OCI-LY1 (cell line): ENCODE data around the gene CEBPZ.

Source experiments
- H2AFZ ChIP-seq: fragments of 200-600 bp; sonication (generic), shearing (Covaris generic); 2 replicates; pipeline ENCODE4 v1.6.0; 2014; ENCODE audit warnings: antibody characterized with exemption, mild to moderate bottlenecking, low read length
- H3F3A ChIP-seq: fragments of 200-600 bp; sonication (generic), shearing (Covaris generic); 2 replicates; pipeline ENCODE4 v1.6.0; 2014; ENCODE audit warnings: mild to moderate bottlenecking, antibody characterized with exemption, low read length, moderate library complexity; ENCODE audit not compliant: insufficient read depth
- H3K27ac ChIP-seq: fragments of 200-600 bp; sonication (generic); 2 replicates; pipeline ENCODE4 v1.5.1; 2014; ENCODE audit warnings: low read length, mixed run types, mild to moderate bottlenecking, low read depth; ENCODE audit not compliant: poor library complexity, severe bottlenecking
- H3K27me3 ChIP-seq: fragments of 200-600 bp; sonication (generic); 2 replicates; pipeline ENCODE4 v1.6.0; 2014; ENCODE audit warnings: antibody characterized with exemption, mild to moderate bottlenecking, low read length, moderate library complexity; ENCODE audit not compliant: insufficient read depth
- H3K36me3 ChIP-seq: fragments of 200-600 bp; sonication (generic); 2 replicates; pipeline ENCODE4 v1.6.1; 2014; ENCODE audit warnings: mild to moderate bottlenecking, antibody characterized with exemption, low read length, moderate library complexity, mixed read lengths; ENCODE audit not compliant: insufficient read depth
- H3K4me1 ChIP-seq: fragments of 200-600 bp; sonication (generic); 2 replicates; pipeline ENCODE4 v1.5.1; 2014; ENCODE audit warnings: mild to moderate bottlenecking, low read length, moderate library complexity; ENCODE audit not compliant: insufficient read depth, severe bottlenecking
- H3K4me2 ChIP-seq: fragments of 200-600 bp; sonication (generic), shearing (Covaris generic); 2 replicates; pipeline ENCODE4 v1.6.1; 2014; ENCODE audit warnings: low read length
- H3K4me3 ChIP-seq: fragments of 200-600 bp; sonication (generic); 2 replicates; pipeline ENCODE4 v1.5.1; 2014; ENCODE audit warnings: low read length, low read depth, mild to moderate bottlenecking, mixed read lengths; ENCODE audit not compliant: poor library complexity, severe bottlenecking
- H3K79me2 ChIP-seq: fragments of 200-600 bp; shearing (Covaris generic); 2 replicates; pipeline ENCODE4 v1.6.1; 2016; ENCODE audit warnings: mixed run types, low read length, mixed read lengths; ENCODE audit not compliant: insufficient read depth
- H3K9ac ChIP-seq: fragments of 200-600 bp; sonication (generic), shearing (Covaris generic); 2 replicates; pipeline ENCODE4 v1.6.1; 2014; ENCODE audit warnings: mild to moderate bottlenecking, low read length, mixed read lengths
- H3K9me2 ChIP-seq: fragments of 200-600 bp; sonication (generic), shearing (Covaris generic); 2 replicates; pipeline ENCODE4 v1.6.1; 2014; ENCODE audit warnings: low read depth, mild to moderate bottlenecking, low read length, mixed read lengths
- H3K9me3 ChIP-seq: fragments of 200-600 bp; shearing (Covaris generic); 2 replicates; pipeline ENCODE4 v1.6.1; 2014; ENCODE audit warnings: low read length, mixed read lengths
- H4K20me1 ChIP-seq: fragments of 200-600 bp; sonication (generic), shearing (Covaris generic); 2 replicates; pipeline ENCODE4 v1.6.0; 2016; ENCODE audit warnings: mild to moderate bottlenecking, low read length; ENCODE audit not compliant: insufficient read depth
- CTCF ChIP-seq: fragments of 200-600 bp; sonication (generic), shearing (Covaris generic); IDR thresholded peaks from 2 replicates; pipeline ENCODE4 v1.5.1; 2017; ENCODE audit warnings: mild to moderate bottlenecking, antibody characterized with exemption, low read length, moderate library complexity, mixed read lengths
- EZH2 ChIP-seq: fragments of 200-600 bp; sonication (generic), shearing (Covaris generic); IDR thresholded peaks from 2 replicates; pipeline ENCODE4 v1.8.0; 2017; ENCODE audit warnings: borderline replicate concordance, mixed run types, mild to moderate bottlenecking, antibody characterized with exemption, low read length, moderate library complexity, mixed read lengths

Gene CEBPZ

GRCh38 chr2:37223131-37223530 lies 8.3 kb downstream of the CEBPZ start:
- Histone ChIP-seq H4K20me1 (no peaks in the 10 kb centered on the region), H3K27me3 (no peaks in the 10 kb centered on the region), H3K9me2 (no peaks in the 10 kb centered on the region), H3F3A (no peaks in the 10 kb centered on the region), H3K36me3 (peaks cover 86% of the 10 kb centered on the region), H3K79me2 (peaks cover 35% of the 10 kb centered on the region), H3K9ac (no peak overlapping the region), H3K9me3 (no peaks in the 10 kb centered on the region), H2AFZ (no peak overlapping the region), H3K27ac (no peak overlapping the region), H3K4me3 (no peak overlapping the region), H3K4me2 (no peak overlapping the region), H3K4me1 (peaks cover 14% of the 10 kb centered on the region)
- TF ChIP-seq CTCF (no peak), EZH2 (no peak)

- Histone ChIP-seq H3K79me2 (peaks cover 3% of the 10 kb centered on the region), H3K4me2 (no peak overlapping the region), H3K27me3 (no peaks in the 10 kb centered on the region), H3K36me3 (peaks cover 90% of the 10 kb centered on the region), H3F3A (0 out of 2 replicates have a peak, but pooled peaks cover 4% of the 10 kb centered on the region), H3K4me1 (peaks cover 18% of the 10 kb centered on the region), H3K9me2 (no peaks in the 10 kb centered on the region), H2AFZ (no peak overlapping the region), H3K9ac (no peak overlapping the region), H4K20me1 (no peaks in the 10 kb centered on the region), H3K9me3 (no peaks in the 10 kb centered on the region), H3K4me3 (no peak overlapping the region), H3K27ac (no peak overlapping the region)
- TF ChIP-seq EZH2 (no peak), CTCF (no peak)
Observed at GRCh38 chr2:37219046-37219445, 12.3 kb downstream of the CEBPZ start.

GRCh38 chr2:37215250-37215649 lies 16.1 kb downstream of the CEBPZ start:
- H3K79me2 ChIP-seq = no peaks in the 10 kb centered on the region; the same call in 1 of the 2 replicates
- H3K36me3 ChIP-seq = peaks cover 90% of the 10 kb centered on the region
- H3K4me1 ChIP-seq = peaks cover 18% of the 10 kb centered on the region
- H2AFZ ChIP-seq = no peak overlapping the region
- peak overlapping the region; percentile 24 for H3K27ac ChIP-seq
- no peaks in the 10 kb centered on the region for H4K20me1 ChIP-seq
- H3K9me2 ChIP-seq = no peaks in the 10 kb centered on the region
- TF ChIP-seq CTCF (no peak), EZH2 (no peak)
- H3K9me3 ChIP-seq = peaks cover under 1% of the 10 kb centered on the region; the same call in 1 of the 2 replicates
- H3K4me3 ChIP-seq = no peak overlapping the region
- H3K9ac ChIP-seq = no peak overlapping the region
- 0 out of 2 replicates have a peak, but pooled peaks cover 4% of the 10 kb centered on the region for H3F3A ChIP-seq
- no peak overlapping the region for H3K4me2 ChIP-seq
- no peaks in the 10 kb centered on the region for H3K27me3 ChIP-seq
